GM12864 (cell line): ENCODE measurements around the gene ABCA13.

Experiments used
- DNase-seq: peaks from one replicate; pipeline ENCODE4 v3.0.0-alpha.2; 2011; ENCODE audit warnings: low read depth
- H3K4me3 ChIP-seq: 2 replicates; pipeline ENCODE4 v1.5.1; 2011; ENCODE audit warnings: mild to moderate bottlenecking, low read depth, low read length, control low read depth
- CTCF ChIP-seq: IDR thresholded peaks from 2 replicates; pipeline ENCODE4 v1.5.1; 2011; ENCODE audit warnings: low read depth, mild to moderate bottlenecking, moderate library complexity, low read length, control low read depth, inconsistent platforms; ENCODE audit errors: missing control alignments

The ABCA13 gene

GRCh38 chr7:48171202-48171601 is at the start of gene ABCA13:
Gene ABCA13 (plus strand): TSS chr7:48171458. CDS start chr7:48171484, 26 bp downstream.
- H3K4me3 ChIP-seq, result no peak within 1 kb of the TSS
- TF ChIP-seq CTCF, result no peak
- DNase-seq, result no peak

GRCh38 chr7:48126037-48126436 is 45.2 kb upstream of the ABCA13 start:
- no peak overlapping the region for H3K4me3 ChIP-seq
- TF ChIP-seq CTCF, result no peak
- no peak for DNase-seq

- no peak overlapping the region for H3K4me3 ChIP-seq
- no peak for DNase-seq
- no peak for TF ChIP-seq CTCF
Observed at GRCh38 chr7:48130658-48131108, 40.6 kb upstream of the ABCA13 start.

- no peak for TF ChIP-seq CTCF
- no peak overlapping the region for H3K4me3 ChIP-seq
- no peak for DNase-seq
Observed at GRCh38 chr7:48132792-48133191, 38.5 kb upstream of the ABCA13 start.

- peak; percentile 7 for TF ChIP-seq CTCF
- H3K4me3 ChIP-seq, result no peak overlapping the region
- DNase-seq, result no peak
Observed at GRCh38 chr7:48139459-48139858, 31.8 kb upstream of the ABCA13 start.

- no peak for DNase-seq
- TF ChIP-seq CTCF, result no peak
- no peak overlapping the region for H3K4me3 ChIP-seq
Observed at GRCh38 chr7:48140001-48140681, 31.1 kb upstream of the ABCA13 start.

GRCh38 chr7:48141521-48141920 is 29.7 kb upstream of the ABCA13 start:
- no peak overlapping the region for H3K4me3 ChIP-seq
- no peak for DNase-seq
- no peak for TF ChIP-seq CTCF
